ELF-1 (cell line): Measurements from ENCODE around the gene GULP1.
"Not testable (repeated sequence)": the region's sequence is repeated elsewhere in the genome, so short reads cannot be mapped to it uniquely, and the experiment has no call there.

Source experiments
- DNase-seq: peaks from one replicate; pipeline ENCODE4 v3.0.0-alpha.2; 2016; ENCODE audit warnings: low read depth, low spot score

Gene GULP1

GRCh38 chr2:188292348-188293239, 920 bp downstream of the GULP1 start:
- peak; percentile 93 for DNase-seq

DNA sequence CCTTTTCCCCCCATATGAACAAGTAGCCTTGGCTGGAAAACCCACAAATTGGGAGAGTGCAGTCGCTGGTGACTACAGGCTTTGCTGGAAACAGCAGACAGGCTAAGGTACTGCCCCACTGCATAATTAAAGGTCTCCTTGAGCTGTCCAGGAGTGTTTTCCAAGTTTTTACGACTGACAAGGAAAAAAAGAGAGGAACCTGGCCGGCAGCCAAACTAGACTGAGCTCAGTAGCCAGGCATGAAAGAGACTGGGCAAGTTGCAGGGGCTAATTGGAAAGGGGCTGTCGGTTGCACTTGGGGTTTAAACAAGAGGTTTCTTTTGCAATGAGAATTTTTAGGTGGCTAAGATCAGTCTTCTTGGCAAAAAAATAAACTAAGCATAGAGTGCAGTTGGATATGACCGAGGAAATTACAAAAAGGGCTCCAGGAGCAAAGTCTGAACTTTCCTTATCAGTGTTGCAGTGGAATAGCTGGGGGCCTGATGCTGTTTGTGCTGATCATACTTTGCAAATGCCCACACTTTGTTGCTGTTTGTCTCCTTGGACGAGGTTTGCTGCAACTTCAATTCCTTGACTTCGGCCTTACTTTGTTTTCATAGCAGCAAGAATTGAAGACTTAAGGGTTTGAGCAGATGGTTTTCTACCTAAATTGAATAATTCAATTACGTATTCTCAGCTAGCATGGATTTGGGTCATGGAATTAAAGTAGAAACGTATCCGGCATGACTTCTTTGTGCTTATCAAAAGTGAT, 2.1 kb downstream of the GULP1 start:
- DNase-seq: peak; percentile 79

GRCh38 chr2:188294352-188294926, 2.8 kb downstream of the GULP1 start:
- no peak for DNase-seq

- no peak for DNase-seq
These were observed 3.5 kb downstream of the GULP1 start for GRCh38 chr2:188295067-188295685.

GRCh38 chr2:188297978-188298377, 6.3 kb downstream of the GULP1 start:
- DNase-seq: no peak

GRCh38 chr2:188298937-188299371, 7.3 kb downstream of the GULP1 start:
- DNase-seq: not testable (repeated sequence)

DNA sequence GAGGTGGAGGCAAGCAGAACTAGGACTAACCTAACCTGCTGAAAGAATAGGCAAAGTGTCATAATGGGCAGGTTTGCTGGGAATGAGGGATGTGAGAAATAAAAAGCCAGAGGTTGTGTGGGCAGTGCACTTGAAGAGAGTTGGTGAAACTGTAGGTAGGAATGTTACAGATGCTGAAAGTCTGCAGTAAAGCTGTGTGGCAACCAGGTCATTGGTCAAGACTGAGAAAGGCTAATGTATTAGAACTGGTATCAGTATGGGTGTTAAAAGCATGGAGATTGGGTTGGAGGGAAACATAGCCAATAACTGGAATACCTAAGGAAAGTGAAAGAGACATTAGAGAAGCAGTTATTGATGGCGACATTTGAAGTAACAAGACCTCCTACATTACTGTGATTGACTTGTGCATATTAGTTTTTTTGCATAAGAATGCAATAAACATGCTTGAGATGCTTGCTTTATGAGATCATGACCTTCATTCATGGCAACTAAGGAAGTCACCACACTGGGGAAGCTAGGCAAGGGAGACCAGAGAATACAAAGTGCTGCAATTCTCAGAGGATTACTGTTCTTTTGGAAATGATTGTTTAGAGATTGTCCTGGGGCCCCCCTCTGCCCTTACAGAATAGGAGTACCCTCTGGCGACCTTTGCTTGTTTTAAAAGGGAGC, 11.8 kb downstream of the GULP1 start:
- DNase-seq: peak; percentile 64

GRCh38 chr2:188305271-188305670, 13.6 kb downstream of the GULP1 start:
- DNase-seq: no peak

DNA sequence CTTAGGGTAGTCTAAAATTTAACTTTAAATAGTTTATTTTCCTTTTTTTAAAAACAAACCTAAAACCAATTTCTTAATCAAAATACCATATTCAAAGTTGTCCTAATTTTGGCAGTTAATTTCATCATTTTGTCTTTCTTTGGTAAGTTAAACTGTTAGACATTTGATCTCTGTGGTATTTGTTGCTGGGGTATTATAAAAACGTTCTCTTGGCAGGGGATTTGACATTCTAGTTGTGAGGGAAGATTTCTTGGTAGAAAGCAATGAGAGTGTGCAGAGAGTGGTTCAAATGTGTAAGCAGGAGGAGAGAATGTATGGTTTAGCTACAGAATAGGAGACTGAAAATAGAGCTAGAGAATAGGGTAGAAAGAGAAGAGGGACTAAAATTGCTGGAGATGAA, 14.6 kb downstream of the GULP1 start:
- no peak for DNase-seq

- DNase-seq: no peak
These were observed 16.2 kb downstream of the GULP1 start for GRCh38 chr2:188307850-188308283.

DNA sequence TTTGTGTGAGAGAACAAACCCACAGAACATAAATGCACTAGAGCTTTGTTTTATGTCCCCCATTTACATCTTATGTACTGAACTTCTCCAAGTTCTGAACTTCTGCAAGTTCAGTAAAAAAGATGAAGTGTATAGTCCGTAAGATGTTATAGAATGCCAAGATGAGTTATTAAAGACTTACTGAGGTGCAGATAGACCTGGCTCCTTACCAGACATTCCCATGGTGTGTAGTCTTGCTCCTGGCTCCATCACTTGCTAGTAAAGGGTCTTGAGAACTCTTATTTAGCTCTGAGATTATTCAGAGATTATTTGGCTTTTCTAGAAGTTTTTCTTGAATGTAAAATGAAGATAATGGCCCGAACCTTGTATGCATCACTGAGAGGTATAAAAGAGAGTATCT, 16.8 kb downstream of the GULP1 start:
- DNase-seq: no peak

GRCh38 chr2:188309364-188309763, 17.7 kb downstream of the GULP1 start:
- DNase-seq: no peak

DNA sequence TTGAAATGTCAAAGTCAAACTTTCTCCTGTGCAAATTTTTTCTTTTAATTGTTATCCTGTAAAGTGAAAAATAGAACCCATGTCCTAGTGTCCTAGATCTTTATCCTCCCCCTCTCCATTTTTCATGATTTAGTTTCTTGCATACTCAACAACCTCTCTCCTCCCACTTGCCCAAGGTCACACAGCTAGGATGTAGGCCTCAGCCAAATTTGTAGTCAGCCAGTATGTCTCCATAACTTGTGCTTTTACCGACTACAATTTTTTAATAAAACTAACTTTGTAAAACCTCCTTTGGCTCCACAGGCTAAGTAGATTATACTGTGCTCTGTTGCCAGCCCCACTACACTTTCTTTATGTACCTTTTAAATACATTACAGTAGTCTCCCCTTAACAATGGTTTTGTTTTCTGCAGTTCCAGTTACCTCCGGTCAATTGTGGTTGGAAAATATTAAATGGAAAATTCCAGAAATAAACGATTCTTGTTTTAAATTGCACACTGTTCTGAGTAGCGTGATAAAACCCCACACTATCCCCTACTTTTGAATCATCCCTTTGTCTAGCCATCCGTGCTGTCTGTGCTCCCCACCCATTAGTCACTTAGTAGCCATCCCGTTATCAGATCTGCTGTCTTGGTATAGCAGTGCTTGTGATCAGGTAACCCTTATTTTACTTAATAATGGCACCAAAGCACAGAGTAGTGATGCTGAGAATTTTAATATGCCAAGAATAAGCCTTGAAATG, 22.8 kb downstream of the GULP1 start:
- DNase-seq: no peak

DNA sequence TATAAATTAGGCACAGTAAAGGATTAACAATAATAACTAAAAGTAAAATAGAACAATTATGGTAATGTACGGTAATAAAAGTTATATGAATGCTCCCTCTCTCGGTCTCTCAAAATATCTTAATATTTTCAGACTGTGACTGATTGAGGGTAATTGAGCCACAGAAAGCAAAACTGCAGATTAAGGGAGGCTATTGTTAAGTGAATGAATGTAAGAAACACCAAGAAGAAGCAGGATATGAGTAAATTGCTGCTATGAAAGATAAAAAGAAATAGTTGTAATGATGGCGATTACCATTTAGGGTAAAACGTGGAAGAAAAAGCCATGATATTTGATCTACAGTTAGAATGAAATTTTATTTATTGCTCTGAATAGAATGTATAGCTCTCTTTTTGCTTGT, 24.1 kb downstream of the GULP1 start:
- no peak for DNase-seq

DNA sequence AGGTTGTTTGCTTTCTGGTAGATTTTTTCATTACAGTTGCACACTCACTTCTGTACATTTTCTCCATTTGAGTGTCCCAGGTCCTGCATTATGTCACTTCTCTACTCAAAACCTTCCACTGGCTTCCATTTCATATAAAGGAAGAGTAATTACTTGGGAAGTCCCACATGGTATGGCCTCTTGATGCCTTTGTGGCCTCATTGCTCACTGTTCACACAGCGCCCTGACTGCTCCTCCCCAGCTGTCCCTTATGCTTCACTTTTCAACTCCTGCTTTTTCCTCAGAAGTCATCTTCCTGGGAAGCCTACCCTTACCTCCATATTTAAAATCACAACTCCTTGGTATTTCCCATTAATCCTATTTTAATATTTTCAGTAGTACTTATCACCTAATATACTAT, 24.7 kb downstream of the GULP1 start:
- DNase-seq: no peak

DNA sequence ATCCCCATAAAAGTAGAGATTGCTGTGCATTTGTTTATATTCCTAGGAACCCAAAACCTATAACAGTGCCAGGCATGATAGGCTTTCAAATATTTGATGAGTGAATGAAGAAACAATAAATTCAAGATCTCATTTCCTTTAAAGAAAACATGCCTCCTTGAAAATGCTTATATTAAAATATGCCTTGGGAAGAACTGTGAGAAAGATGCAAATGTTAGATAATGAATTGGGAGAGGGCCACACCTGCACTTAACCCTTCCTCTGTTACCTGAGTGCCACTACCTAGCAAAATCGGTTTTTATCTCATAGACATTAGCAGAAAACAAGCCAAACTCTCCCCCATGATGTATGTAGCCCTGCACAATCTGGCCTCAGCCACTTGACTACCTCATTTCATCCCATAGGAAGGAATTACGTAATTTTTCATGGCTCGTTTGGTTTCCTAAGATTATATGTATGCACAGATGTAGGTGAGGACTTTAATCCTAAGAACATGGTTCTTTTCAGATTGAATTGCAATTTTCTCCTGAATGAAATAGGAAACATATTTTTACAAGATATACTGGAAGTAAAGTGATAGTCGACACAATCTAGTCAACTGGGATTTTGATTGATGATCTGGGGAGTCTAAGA, 25.2 kb downstream of the GULP1 start:
- no peak for DNase-seq

GRCh38 chr2:188318161-188318749, 26.6 kb downstream of the GULP1 start:
- no peak for DNase-seq

- DNase-seq: no peak
These were observed 28.2 kb downstream of the GULP1 start for GRCh38 chr2:188319838-188320237.

DNA sequence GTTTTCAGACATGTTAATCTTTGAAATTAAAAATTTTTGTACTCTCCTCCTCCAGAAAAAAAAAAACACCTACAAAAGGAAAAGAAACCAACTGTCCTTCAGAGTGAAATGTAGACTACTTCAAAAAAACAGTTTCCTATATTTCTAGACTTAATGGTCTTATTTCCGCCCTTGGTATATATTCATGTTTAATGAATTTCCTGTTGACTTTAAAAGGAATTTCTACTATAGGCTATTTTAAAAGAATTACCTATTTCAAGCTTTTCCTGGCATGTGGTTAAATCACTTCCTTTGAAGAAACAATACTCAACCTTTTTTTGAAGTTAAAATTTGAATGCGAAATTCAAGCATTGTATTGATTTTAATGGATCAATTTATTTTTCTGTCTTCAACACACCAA, 29.2 kb downstream of the GULP1 start:
- no peak for DNase-seq
